ENCODE results near the gene VAMP2.

VAMP2 gene

GRCh38 chr17:8153957-8154607 lies 8.7 kb downstream of the VAMP2 start:
- H3K36me3 ChIP-seq (replicated peaks; ENCODE audit: low read depth, low read length): peaks cover 3% of the 10 kb centered on the region
- H3K9ac ChIP-seq (ENCODE audit: low read length): no peak overlapping the region
- TF ChIP-seq EZH2phosphoT487 (IDR thresholded peaks at IDR 0.05; ENCODE audit: low read depth) (no peak), CTCF (IDR thresholded peaks at IDR 0.05; ENCODE audit: low read depth, low read length) (no peak)
- H4K20me1 ChIP-seq (ENCODE audit: insufficient read depth, low read length): no peaks in the 10 kb centered on the region
- H3K79me2 ChIP-seq (ENCODE audit: low read length): peaks cover 9% of the 10 kb centered on the region; the same call in 1 of the 2 replicates
- peaks cover 23% of the 10 kb centered on the region for H3K4me1 ChIP-seq (ENCODE audit: low read length)
- H3K27ac ChIP-seq (ENCODE audit: low read length): no peak overlapping the region
- H3K4me3 ChIP-seq (ENCODE audit: low read length): peak overlapping the region; percentile 49
- no peaks in the 10 kb centered on the region for H3K9me3 ChIP-seq (ENCODE audit: insufficient read depth, low read length)
- no peak overlapping the region for H2AFZ ChIP-seq (ENCODE audit: low read depth, low read length)
- no peaks in the 10 kb centered on the region for H3K27me3 ChIP-seq (ENCODE audit: low read depth, low read length)
- peak overlapping the region; percentile 49 for H3K4me2 ChIP-seq (ENCODE audit: low read length)

- Histone ChIP-seq H3K9me3 (ENCODE audit: insufficient read depth, low read length) (no peaks in the 10 kb centered on the region), H3K9ac (ENCODE audit: low read length) (no peak overlapping the region), H3K27ac (ENCODE audit: low read length) (no peak overlapping the region), H2AFZ (ENCODE audit: low read depth, low read length) (no peak overlapping the region), H3K4me3 (ENCODE audit: low read length) (no peak overlapping the region), H3K4me1 (ENCODE audit: low read length) (peaks cover 22% of the 10 kb centered on the region), H3K36me3 (replicated peaks; ENCODE audit: low read depth, low read length) (peaks cover 2% of the 10 kb centered on the region), H3K27me3 (ENCODE audit: low read depth, low read length) (no peaks in the 10 kb centered on the region), H4K20me1 (ENCODE audit: insufficient read depth, low read length) (no peaks in the 10 kb centered on the region), H3K79me2 (ENCODE audit: low read length) (peaks cover 9% of the 10 kb centered on the region; the same call in 1 of the 2 replicates), H3K4me2 (ENCODE audit: low read length) (no peak overlapping the region)
- TF ChIP-seq CTCF (IDR thresholded peaks at IDR 0.05; ENCODE audit: low read depth, low read length) (no peak), EZH2phosphoT487 (IDR thresholded peaks at IDR 0.05; ENCODE audit: low read depth) (no peak)
These were observed 9.2 kb downstream of the VAMP2 start for GRCh38 chr17:8153525-8153956.

GRCh38 chr17:8153031-8153451 lies 9.7 kb downstream of the VAMP2 start:
- Histone ChIP-seq H3K9ac (ENCODE audit: low read length) (no peak overlapping the region), H3K4me3 (ENCODE audit: low read length) (peak overlapping the region; percentile 97; the same call in 1 of the 2 replicates), H3K27me3 (ENCODE audit: low read depth, low read length) (no peaks in the 10 kb centered on the region), H3K9me3 (ENCODE audit: insufficient read depth, low read length) (no peaks in the 10 kb centered on the region), H4K20me1 (ENCODE audit: insufficient read depth, low read length) (no peaks in the 10 kb centered on the region), H3K36me3 (replicated peaks; ENCODE audit: low read depth, low read length) (no peaks in the 10 kb centered on the region), H3K79me2 (ENCODE audit: low read length) (peaks cover 9% of the 10 kb centered on the region; the same call in 1 of the 2 replicates), H3K4me1 (ENCODE audit: low read length) (peaks cover 20% of the 10 kb centered on the region), H3K4me2 (ENCODE audit: low read length) (peak overlapping the region; percentile 99), H2AFZ (ENCODE audit: low read depth, low read length) (no peak overlapping the region), H3K27ac (ENCODE audit: low read length) (no peak overlapping the region)
- no peak for TF ChIP-seq EZH2phosphoT487 (IDR thresholded peaks at IDR 0.05; ENCODE audit: low read depth)
- TF ChIP-seq CTCF (IDR thresholded peaks at IDR 0.05; ENCODE audit: low read depth, low read length): no peak

GRCh38 chr17:8152112-8152775 lies 10.5 kb downstream of the VAMP2 start, which contains the start of gene PER1:
Gene PER1, minus strand, starts transcription at chr17:8152404. Its CDS starts 1,698 bp downstream, at chr17:8150706.
- H3K27ac ChIP-seq (ENCODE audit: low read length): peak within 1 kb of the TSS; percentile 37
- peaks cover 9% of the 10 kb centered on the region; the same call in 1 of the 2 replicates for H3K79me2 ChIP-seq (ENCODE audit: low read length)
- no peaks in the 10 kb centered on the region for H4K20me1 ChIP-seq (ENCODE audit: insufficient read depth, low read length)
- peak within 1 kb of the TSS; percentile 97 for H3K4me3 ChIP-seq (ENCODE audit: low read length)
- peak within 1 kb of the TSS; percentile 80 for H3K9ac ChIP-seq (ENCODE audit: low read length)
- H3K4me1 ChIP-seq (ENCODE audit: low read length): peaks cover 20% of the 10 kb centered on the region
- no peaks in the 10 kb centered on the region for H3K27me3 ChIP-seq (ENCODE audit: low read depth, low read length)
- H2AFZ ChIP-seq (ENCODE audit: low read depth, low read length): no peak within 1 kb of the TSS
- H3K4me2 ChIP-seq (ENCODE audit: low read length): peak within 1 kb of the TSS; percentile 99
- no peaks in the 10 kb centered on the region for H3K9me3 ChIP-seq (ENCODE audit: insufficient read depth, low read length)
- TF ChIP-seq EZH2phosphoT487 (IDR thresholded peaks at IDR 0.05; ENCODE audit: low read depth) (no peak), CTCF (IDR thresholded peaks at IDR 0.05; ENCODE audit: low read depth, low read length) (no peak)
- H3K36me3 ChIP-seq (replicated peaks; ENCODE audit: low read depth, low read length): no peaks in the 10 kb centered on the region

All from OCI-LY3 (cell line).